ENCODE results near the gene AK1. TPM values are rescaled to one million over a fixed set of nuclear protein-coding genes. Genes with fewer than 3 reads are reported as not detected.

AK1 gene
- total RNA-seq, 4 donors from 2014 or later = 29.9 to 65.1 (median 38.7) TPM

- H3K27ac ChIP-seq = no peak overlapping the region
- 72% methylated on average over 8 of the region's 8 CpGs for WGBS, 2 donors
Observed at GRCh38 chr9:127923771-127924170, 46.3 kb upstream of the AK1 start.

GRCh38 chr9:127923046-127923445 is 45.6 kb upstream of the AK1 start:
- no peak overlapping the region for H3K27ac ChIP-seq
- WGBS, 2 donors = 59 to 60% methylated on average over 6 of the region's 6 CpGs
- H3K4me3 ChIP-seq = no peak overlapping the region
- H3K4me1 ChIP-seq = peaks cover 0 to 50% (median 20%) of the 10 kb centered on the region in 4 donors
- H3K9me3 ChIP-seq = no peaks in the 10 kb centered on the region
- DNase-seq (ENCODE audit: low spot score in 2 of 2) = no peak
- H3K36me3 ChIP-seq = no peaks in the 10 kb centered on the region
- peaks cover 0 to 33% of the 10 kb centered on the region in 2 donors for H3K27me3 ChIP-seq
- no peak for TF ChIP-seq CTCF (IDR thresholded peaks at IDR 0.05)
- TF ChIP-seq EP300 (IDR thresholded peaks at IDR 0.05) = no peak
- no peak for TF ChIP-seq POLR2A (IDR thresholded peaks at IDR 0.05)

More at GRCh38 chr9:127923771-127924170, 46.3 kb upstream of the AK1 start:
- Histone ChIP-seq H3K27me3 (peaks cover 0 to 41% of the 10 kb centered on the region in 2 donors), H3K4me3 (no peak overlapping the region), H3K9me3 (no peaks in the 10 kb centered on the region), H3K36me3 (no peaks in the 10 kb centered on the region), H3K4me1 (peaks cover 0 to 46% (median 20%) of the 10 kb centered on the region in 4 donors)
- no peak for DNase-seq (ENCODE audit: low spot score in 2 of 2)
- TF ChIP-seq POLR2A (IDR thresholded peaks at IDR 0.05) (no peak), CTCF (IDR thresholded peaks at IDR 0.05) (no peak), EP300 (IDR thresholded peaks at IDR 0.05) (no peak)

GRCh38 chr9:127921557-127922120 is 44.2 kb upstream of the AK1 start:
- Histone ChIP-seq H3K36me3 (no peaks in the 10 kb centered on the region), H3K9me3 (no peaks in the 10 kb centered on the region), H3K4me1 (peaks cover 0 to 46% (median 22%) of the 10 kb centered on the region in 4 donors), H3K4me3 (peak overlapping the region in 1 of 4 donors; percentile 37), H3K27me3 (peaks cover 0 to 19% of the 10 kb centered on the region in 2 donors), H3K27ac (no peak overlapping the region)
- peak; percentile 60 to 79 for DNase-seq (ENCODE audit: low spot score in 2 of 2)
- WGBS, 2 donors = 0 to 13% methylated on average over 9 to 44 of the region's 45 CpGs
- TF ChIP-seq POLR2A (IDR thresholded peaks at IDR 0.05) (no peak), EP300 (IDR thresholded peaks at IDR 0.05) (peak in 1 of 2 donors; percentile 36), CTCF (IDR thresholded peaks at IDR 0.05) (peak; percentile 95 to 99 (median 98))

GRCh38 chr9:127920794-127921193 is 43.3 kb upstream of the AK1 start:
- no peak for DNase-seq (ENCODE audit: low spot score in 2 of 2)
- H3K36me3 ChIP-seq = no peaks in the 10 kb centered on the region
- peaks cover 0 to 53% (median 23%) of the 10 kb centered on the region in 4 donors for H3K4me1 ChIP-seq
- 87% methylated on average over 7 of the region's 7 CpGs for WGBS, 2 donors
- TF ChIP-seq CTCF (IDR thresholded peaks at IDR 0.05) = no peak
- TF ChIP-seq EP300 (IDR thresholded peaks at IDR 0.05) = no peak
- TF ChIP-seq POLR2A (IDR thresholded peaks at IDR 0.05) = no peak
- H3K9me3 ChIP-seq = no peaks in the 10 kb centered on the region
- peaks cover 0 to 11% of the 10 kb centered on the region in 2 donors for H3K27me3 ChIP-seq
- H3K4me3 ChIP-seq = no peak overlapping the region
- H3K27ac ChIP-seq = no peak overlapping the region

- peak; percentile 86 to 89 for DNase-seq (ENCODE audit: low spot score in 2 of 2)
- H3K27me3 ChIP-seq = no peaks in the 10 kb centered on the region
- WGBS, 2 donors = 64 to 65% methylated on average over 8 of the region's 8 CpGs
- H3K4me1 ChIP-seq = peaks cover 0 to 65% (median 29%) of the 10 kb centered on the region in 4 donors
- peaks cover 0 to 4% (median 0%) of the 10 kb centered on the region in 3 donors for H3K36me3 ChIP-seq
- no peaks in the 10 kb centered on the region for H3K9me3 ChIP-seq
- peak in 1 of 2 donors; percentile 86 for TF ChIP-seq EP300 (IDR thresholded peaks at IDR 0.05)
- TF ChIP-seq CTCF (IDR thresholded peaks at IDR 0.05) = no peak
- no peak for TF ChIP-seq POLR2A (IDR thresholded peaks at IDR 0.05)
- peak overlapping the region in 3 of 4 donors; percentile 38 to 76 (median 40) for H3K27ac ChIP-seq
- H3K4me3 ChIP-seq = no peak overlapping the region
Observed at GRCh38 chr9:127919253-127919815, 41.9 kb upstream of the AK1 start.

All from tibial nerve (tissue), 4 donors.